Amniotic epithelial cell (primary cell): ENCODE measurements around the gene PCDHAC2.

Experiments
- DNase-seq: peaks from one replicate; pipeline ENCODE4 v3.0.0-alpha.2; 2010; ENCODE audit warnings: low read depth

Gene PCDHAC2

GRCh38 chr5:140988608-140989007 is 22.3 kb downstream of the PCDHAC2 start:
- DNase-seq, result no peak

GRCh38 chr5:140989254-140990020 is 23.2 kb downstream of the PCDHAC2 start:
- no peak for DNase-seq

- DNase-seq, result no peak
Observed at GRCh38 chr5:140992828-140993227, 26.6 kb downstream of the PCDHAC2 start.

GRCh38 chr5:140996060-140996459 is 29.8 kb downstream of the PCDHAC2 start:
- DNase-seq, result no peak

- no peak for DNase-seq
Observed at GRCh38 chr5:140998921-140999410, 32.7 kb downstream of the PCDHAC2 start.

- DNase-seq, result no peak
Observed at GRCh38 chr5:141001446-141001843, 35.2 kb downstream of the PCDHAC2 start.

GRCh38 chr5:141001844-141002604 is 35.7 kb downstream of the PCDHAC2 start:
- no peak for DNase-seq

GRCh38 chr5:141002605-141002965 is 36.3 kb downstream of the PCDHAC2 start:
- DNase-seq, result no peak

GRCh38 chr5:141003031-141003430 is 36.8 kb downstream of the PCDHAC2 start:
- DNase-seq, result no peak

GRCh38 chr5:141003791-141004611 is 37.7 kb downstream of the PCDHAC2 start:
- DNase-seq, result no peak

- no peak for DNase-seq
Observed at GRCh38 chr5:141007791-141008190, 41.5 kb downstream of the PCDHAC2 start.

GRCh38 chr5:141010047-141010793 is 43.9 kb downstream of the PCDHAC2 start:
- DNase-seq, result no peak

GRCh38 chr5:141017943-141018342 is 51.7 kb downstream of the PCDHAC2 start:
- no peak for DNase-seq
